KOPT-K1 (cell line): ENCODE data around the gene SNAP25.

Source experiments
- H3K27ac ChIP-seq: fragments of 200-600 bp; sonication (generic); 2 replicates; pipeline ENCODE4 v1.5.1; 2016; ENCODE audit warnings: antibody characterized with exemption, mild to moderate bottlenecking, low read depth, low read length; ENCODE audit not compliant: poor library complexity, severe bottlenecking
- H3K36me3 ChIP-seq: fragments of 200-600 bp; sonication (generic); 2 replicates; pipeline ENCODE4 v1.5.1; 2017; ENCODE audit warnings: antibody characterized with exemption, mild to moderate bottlenecking, low read length, moderate library complexity; ENCODE audit not compliant: insufficient read depth
- H3K9me3 ChIP-seq: fragments of 200-600 bp; sonication (generic); 2 replicates; pipeline ENCODE4 v1.5.1; 2017; ENCODE audit warnings: antibody characterized with exemption, low read length, mild to moderate bottlenecking; ENCODE audit not compliant: insufficient read depth, poor library complexity, severe bottlenecking

The SNAP25 gene

GRCh38 chr20:10218536-10219451, at the start of gene SNAP25:
TSS of gene SNAP25 (plus strand) at chr20:10218830. CDS start at chr20:10275492, 56,662 bp downstream.
- H3K27ac ChIP-seq: no peak within 1 kb of the TSS

GRCh38 chr20:10169752-10170151, 48.9 kb upstream of the SNAP25 start:
- no peak overlapping the region for H3K27ac ChIP-seq
- no peaks in the 10 kb centered on the region for H3K36me3 ChIP-seq
- H3K9me3 ChIP-seq: no peaks in the 10 kb centered on the region

More at GRCh38 chr20:10218536-10219451, at the start of gene SNAP25:
- Histone ChIP-seq H3K36me3 (no peaks in the 10 kb centered on the region), H3K9me3 (no peaks in the 10 kb centered on the region)

GRCh38 chr20:10170261-10170660, 48.4 kb upstream of the SNAP25 start:
- H3K9me3 ChIP-seq: no peaks in the 10 kb centered on the region
- H3K27ac ChIP-seq: no peak overlapping the region
- no peaks in the 10 kb centered on the region for H3K36me3 ChIP-seq

- H3K9me3 ChIP-seq: no peaks in the 10 kb centered on the region
- H3K36me3 ChIP-seq: no peaks in the 10 kb centered on the region
- no peak overlapping the region for H3K27ac ChIP-seq
These were observed 46.5 kb upstream of the SNAP25 start for GRCh38 chr20:10171864-10172751.

- no peak overlapping the region for H3K27ac ChIP-seq
These were observed 45.5 kb upstream of the SNAP25 start for GRCh38 chr20:10172998-10173655.

GRCh38 chr20:10174400-10174799, 44.2 kb upstream of the SNAP25 start:
- Histone ChIP-seq H3K9me3 (no peaks in the 10 kb centered on the region), H3K27ac (no peak overlapping the region), H3K36me3 (no peaks in the 10 kb centered on the region)

More at GRCh38 chr20:10172998-10173655, 45.5 kb upstream of the SNAP25 start:
- Histone ChIP-seq H3K36me3 (no peaks in the 10 kb centered on the region), H3K9me3 (no peaks in the 10 kb centered on the region)

- Histone ChIP-seq H3K9me3 (no peaks in the 10 kb centered on the region), H3K36me3 (no peaks in the 10 kb centered on the region), H3K27ac (no peak overlapping the region)
These were observed 41.3 kb upstream of the SNAP25 start for GRCh38 chr20:10177326-10177725.

GRCh38 chr20:10178091-10178490, 40.5 kb upstream of the SNAP25 start:
- H3K27ac ChIP-seq: no peak overlapping the region
- no peaks in the 10 kb centered on the region for H3K36me3 ChIP-seq
- no peaks in the 10 kb centered on the region for H3K9me3 ChIP-seq

GRCh38 chr20:10178727-10179313, 39.8 kb upstream of the SNAP25 start:
- Histone ChIP-seq H3K27ac (no peak overlapping the region), H3K36me3 (no peaks in the 10 kb centered on the region), H3K9me3 (no peaks in the 10 kb centered on the region)

GRCh38 chr20:10179574-10180298, 38.9 kb upstream of the SNAP25 start:
- Histone ChIP-seq H3K27ac (no peak overlapping the region), H3K9me3 (no peaks in the 10 kb centered on the region), H3K36me3 (no peaks in the 10 kb centered on the region)

- no peaks in the 10 kb centered on the region for H3K9me3 ChIP-seq
- H3K27ac ChIP-seq: no peak overlapping the region
- no peaks in the 10 kb centered on the region for H3K36me3 ChIP-seq
These were observed 37.9 kb upstream of the SNAP25 start for GRCh38 chr20:10180651-10181235.

GRCh38 chr20:10185741-10186558, 32.7 kb upstream of the SNAP25 start:
- Histone ChIP-seq H3K36me3 (no peaks in the 10 kb centered on the region), H3K9me3 (no peaks in the 10 kb centered on the region), H3K27ac (no peak overlapping the region)

GRCh38 chr20:10190456-10190855, 28.2 kb upstream of the SNAP25 start:
- Histone ChIP-seq H3K36me3 (no peaks in the 10 kb centered on the region), H3K9me3 (no peaks in the 10 kb centered on the region), H3K27ac (no peak overlapping the region)
